CD8-positive, alpha-beta memory T cell (primary cell): ENCODE data around the gene LARP4B. TPM values are rescaled to one million over a fixed set of nuclear protein-coding genes. Genes with fewer than 3 reads are reported as not detected.

Experiments used
- CTCF ChIA-PET: fragments of 350-600 bp; sonication (Branson Sonifier 250); formaldehyde crosslinking; loops from one replicate; lab custom pipeline; 2021; ENCODE audit warnings: antibody characterized with exemption; lab: Charles Lee
- POLR2A ChIA-PET: fragments of 350-600 bp; sonication (Branson Sonifier 250); formaldehyde crosslinking; loops from one replicate; lab custom pipeline; 2021; ENCODE audit warnings: antibody characterized with exemption; lab: Charles Lee
- DNase-seq, 5 donors: peaks; one replicate each; pipeline versions ENCODE4 v3.0.0 to v3.0.0-alpha.2; 2020 to 2022; ENCODE audit warnings: mixed read lengths in 1 of 5
- H3K27ac ChIP-seq: one replicate; pipeline ENCODE4 v1.7.0; 2013; ENCODE audit warnings: low read depth, mild to moderate bottlenecking, low read length, moderate library complexity
- H3K27me3 ChIP-seq: 2 replicates; pipeline ENCODE4 v1.7.0; 2013; ENCODE audit warnings: low read length, mild to moderate bottlenecking; ENCODE audit not compliant: insufficient read depth, poor library complexity, severe bottlenecking
- H3K36me3 ChIP-seq: 2 replicates; pipeline ENCODE4 v1.7.0; 2013; ENCODE audit warnings: mild to moderate bottlenecking, low read length, moderate library complexity; ENCODE audit not compliant: insufficient read depth
- H3K4me1 ChIP-seq: 2 replicates; pipeline ENCODE4 v1.7.0; 2013; ENCODE audit warnings: mild to moderate bottlenecking, low read length, moderate library complexity; ENCODE audit not compliant: insufficient read depth
- H3K4me3 ChIP-seq: 2 replicates; pipeline ENCODE4 v1.7.0; 2013; ENCODE audit warnings: mild to moderate bottlenecking, low read length
- H3K9me3 ChIP-seq: 2 replicates; pipeline ENCODE4 v1.7.0; 2013; ENCODE audit warnings: mild to moderate bottlenecking, low read length
- H3K27ac Mint-ChIP-seq, 8 donors: one replicate each; pipeline ENCODE4 v1.8.0; 2020 to 2021; ENCODE audit warnings: mixed read lengths in 8 of 8, mild to moderate bottlenecking in 6 of 8, inconsistent platforms in 3 of 8, moderate library complexity in 3 of 8
- H3K27me3 Mint-ChIP-seq, 2 donors: one replicate each; pipeline ENCODE4 v1.8.0; 2020 to 2021; ENCODE audit warnings: mixed read lengths in 2 of 2, mild to moderate bottlenecking in 1 of 2, moderate library complexity in 1 of 2
- H3K36me3 Mint-ChIP-seq, 3 donors: one replicate each; pipeline ENCODE4 v1.8.0; 2020 to 2021; ENCODE audit warnings: mixed read lengths in 3 of 3, inconsistent platforms in 1 of 3, mild to moderate bottlenecking in 1 of 3
- H3K4me1 Mint-ChIP-seq, 3 donors: one replicate each; pipeline ENCODE4 v1.8.0; 2020 to 2021; ENCODE audit warnings: mixed read lengths in 3 of 3, inconsistent platforms in 1 of 3, mild to moderate bottlenecking in 1 of 3
- H3K4me3 Mint-ChIP-seq, 7 donors: one replicate each; pipeline ENCODE4 v1.8.0; 2020 to 2021; ENCODE audit warnings: mixed read lengths in 7 of 7, mild to moderate bottlenecking in 6 of 7, moderate library complexity in 4 of 7, inconsistent platforms in 2 of 7
- H3K9me3 Mint-ChIP-seq, 5 donors: one replicate each; pipeline ENCODE4 v1.8.0; 2020 to 2022; ENCODE audit warnings: mixed read lengths in 5 of 5, mild to moderate bottlenecking in 3 of 5, moderate library complexity in 2 of 5, inconsistent platforms in 1 of 5
- polyA plus RNA-seq: library from polyadenylated mRNA; unstranded; fragments of 300-500 nt; fragmentation: Illumina TruSeq; gene quantifications from one replicate; pipeline ENCODE4 v1.2.3, GENCODE V29; 2021
- total RNA-seq, 2 experiments: library from RNA; stranded (reverse); gene quantifications; one replicate each; pipeline ENCODE4 v1.2.3, GENCODE V29; 2021

Gene LARP4B
- total and polyA plus RNA-seq, 3 experiments from 2014 or later, result 30.6 to 128 (median 121) TPM

- H3K36me3 Mint-ChIP-seq, result peaks cover 5 to 90% (median 27%) of the 10 kb centered on the region in 3 donors
- Histone ChIP-seq H3K9me3 (no peaks in the 10 kb centered on the region), H3K4me3 (no peak overlapping the region), H3K27ac (no peak overlapping the region), H3K36me3 (peaks cover 42% of the 10 kb centered on the region), H3K27me3 (no peaks in the 10 kb centered on the region), H3K4me1 (no peaks in the 10 kb centered on the region)
- no peaks in the 10 kb centered on the region for H3K4me1 Mint-ChIP-seq
- ChIA-PET POLR2A (no interaction called here), CTCF (no interaction called here)
- H3K4me3 Mint-ChIP-seq, result no peak overlapping the region
- H3K27me3 Mint-ChIP-seq, result no peaks in the 10 kb centered on the region
- DNase-seq, result no peak
- H3K27ac Mint-ChIP-seq, result peak overlapping the region in 2 of 8 donors; percentile 15 to 81
- no peaks in the 10 kb centered on the region for H3K9me3 Mint-ChIP-seq
Measured at GRCh38 chr10:814536-815302, 116.8 kb downstream of the LARP4B start.

- H3K4me3 Mint-ChIP-seq, result no peak overlapping the region
- no peaks in the 10 kb centered on the region for H3K9me3 Mint-ChIP-seq
- H3K36me3 Mint-ChIP-seq, result peaks cover 0 to 91% (median 29%) of the 10 kb centered on the region in 3 donors
- Histone ChIP-seq H3K36me3 (peaks cover 35% of the 10 kb centered on the region), H3K4me1 (no peaks in the 10 kb centered on the region), H3K27ac (no peak overlapping the region), H3K9me3 (no peaks in the 10 kb centered on the region), H3K27me3 (no peaks in the 10 kb centered on the region), H3K4me3 (no peak overlapping the region)
- no peak for DNase-seq
- no peaks in the 10 kb centered on the region for H3K27me3 Mint-ChIP-seq
- no peak overlapping the region for H3K27ac Mint-ChIP-seq
- CTCF ChIA-PET, result no interaction called here
- POLR2A ChIA-PET, result no interaction called here
- no peaks in the 10 kb centered on the region for H3K4me1 Mint-ChIP-seq
Measured at GRCh38 chr10:813286-813685, 118.2 kb downstream of the LARP4B start.

GRCh38 chr10:812787-813186 is 118.7 kb downstream of the LARP4B start:
- Histone ChIP-seq H3K9me3 (no peaks in the 10 kb centered on the region), H3K27me3 (no peaks in the 10 kb centered on the region), H3K27ac (no peak overlapping the region), H3K36me3 (peaks cover 40% of the 10 kb centered on the region), H3K4me1 (no peaks in the 10 kb centered on the region), H3K4me3 (no peak overlapping the region)
- ChIA-PET CTCF (no interaction called here), POLR2A (interaction anchor here (0.7 kb wide), 1 partner anchor 10 kb away, joined by 3 read pairs; no protein-coding TSS in a partner anchor)
- no peaks in the 10 kb centered on the region for H3K9me3 Mint-ChIP-seq
- DNase-seq, result no peak
- no peak overlapping the region for H3K4me3 Mint-ChIP-seq
- H3K36me3 Mint-ChIP-seq, result peaks cover 0 to 91% (median 30%) of the 10 kb centered on the region in 3 donors
- no peak overlapping the region for H3K27ac Mint-ChIP-seq
- H3K4me1 Mint-ChIP-seq, result no peaks in the 10 kb centered on the region
- no peaks in the 10 kb centered on the region for H3K27me3 Mint-ChIP-seq

- H3K27ac Mint-ChIP-seq, result peak overlapping the region in 2 of 8 donors; percentile 29 to 68
- ChIA-PET CTCF (no interaction called here), POLR2A (no interaction called here)
- no peak overlapping the region for H3K4me3 Mint-ChIP-seq
- Histone ChIP-seq H3K27me3 (no peaks in the 10 kb centered on the region), H3K4me1 (no peaks in the 10 kb centered on the region), H3K9me3 (no peaks in the 10 kb centered on the region), H3K36me3 (peaks cover 30% of the 10 kb centered on the region), H3K27ac (no peak overlapping the region), H3K4me3 (no peak overlapping the region)
- DNase-seq, result no peak
- no peaks in the 10 kb centered on the region for H3K27me3 Mint-ChIP-seq
- H3K4me1 Mint-ChIP-seq, result no peaks in the 10 kb centered on the region
- peaks cover 0 to 91% (median 36%) of the 10 kb centered on the region in 3 donors for H3K36me3 Mint-ChIP-seq
- no peaks in the 10 kb centered on the region for H3K9me3 Mint-ChIP-seq
Measured at GRCh38 chr10:811379-812175, 119.9 kb downstream of the LARP4B start.

GRCh38 chr10:810351-810846 is 121.1 kb downstream of the LARP4B start:
- no peaks in the 10 kb centered on the region for H3K27me3 Mint-ChIP-seq
- no peak overlapping the region for H3K27ac Mint-ChIP-seq
- Histone ChIP-seq H3K9me3 (no peaks in the 10 kb centered on the region), H3K4me3 (no peak overlapping the region), H3K27me3 (no peaks in the 10 kb centered on the region), H3K4me1 (no peaks in the 10 kb centered on the region), H3K36me3 (peaks cover 22% of the 10 kb centered on the region), H3K27ac (no peak overlapping the region)
- H3K4me1 Mint-ChIP-seq, result no peaks in the 10 kb centered on the region
- ChIA-PET POLR2A (no interaction called here), CTCF (no interaction called here)
- no peak overlapping the region for H3K4me3 Mint-ChIP-seq
- no peaks in the 10 kb centered on the region for H3K9me3 Mint-ChIP-seq
- DNase-seq, result no peak
- peaks cover 0 to 87% (median 36%) of the 10 kb centered on the region in 3 donors for H3K36me3 Mint-ChIP-seq

GRCh38 chr10:809671-810350 is 121.7 kb downstream of the LARP4B start:
- Mint-ChIP-seq H3K27ac (no peak overlapping the region), H3K27me3 (no peaks in the 10 kb centered on the region), H3K4me1 (no peaks in the 10 kb centered on the region), H3K36me3 (peaks cover 0 to 81% (median 30%) of the 10 kb centered on the region in 3 donors), H3K4me3 (no peak overlapping the region), H3K9me3 (no peaks in the 10 kb centered on the region)
- no peak overlapping the region for H3K4me3 ChIP-seq
- H3K27ac ChIP-seq, result no peak overlapping the region
- H3K9me3 ChIP-seq, result no peaks in the 10 kb centered on the region
- CTCF ChIA-PET, result no interaction called here
- POLR2A ChIA-PET, result no interaction called here
- H3K27me3 ChIP-seq, result no peaks in the 10 kb centered on the region
- H3K36me3 ChIP-seq, result peaks cover 17% of the 10 kb centered on the region
- H3K4me1 ChIP-seq, result no peaks in the 10 kb centered on the region
- no peak for DNase-seq

GRCh38 chr10:807958-808353 is 123.5 kb downstream of the LARP4B start:
- no peak overlapping the region for H3K4me3 ChIP-seq
- H3K9me3 Mint-ChIP-seq, result no peaks in the 10 kb centered on the region
- no peak overlapping the region for H3K4me3 Mint-ChIP-seq
- H3K36me3 ChIP-seq, result peaks cover 8% of the 10 kb centered on the region
- peaks cover 0 to 66% (median 28%) of the 10 kb centered on the region in 3 donors for H3K36me3 Mint-ChIP-seq
- DNase-seq, result no peak
- H3K27ac ChIP-seq, result no peak overlapping the region
- peaks cover 0 to 4% (median 0%) of the 10 kb centered on the region in 3 donors for H3K4me1 Mint-ChIP-seq
- no peaks in the 10 kb centered on the region for H3K27me3 ChIP-seq
- ChIA-PET CTCF (no interaction called here), POLR2A (no interaction called here)
- H3K9me3 ChIP-seq, result no peaks in the 10 kb centered on the region
- H3K27ac Mint-ChIP-seq, result peak overlapping the region in 1 of 8 donors; percentile 4
- no peaks in the 10 kb centered on the region for H3K4me1 ChIP-seq
- H3K27me3 Mint-ChIP-seq, result no peaks in the 10 kb centered on the region
